Common myeloid progenitor, CD34-positive (primary cell): ENCODE results near the gene ACBD5.
A peak's percentile ranks its signal among the peaks of the same experiment; 100 is the strongest.

Experiments used
- CTCF ChIA-PET: fragments of 350-600 bp; sonication (Branson Sonifier 250); formaldehyde crosslinking; loops from one replicate; lab custom pipeline; 2021; ENCODE audit warnings: antibody characterized with exemption; lab: Charles Lee
- POLR2A ChIA-PET: fragments of 350-600 bp; sonication (Branson Sonifier 250); formaldehyde crosslinking; loops from one replicate; lab custom pipeline; 2021; ENCODE audit warnings: antibody characterized with exemption; lab: Charles Lee
- DNase-seq, 3 donors: peaks; one replicate each; pipeline versions ENCODE4 v3.0.0 to v3.0.0-alpha.2; 2013
- H3K27ac ChIP-seq, 2 experiments: 1 replicate in 1 of 2; 2 replicates in 1 of 2; pipeline ENCODE4 v1.7.0; 2013; ENCODE audit warnings: inconsistent platforms in 2 of 2, low read length in 2 of 2, mild to moderate bottlenecking in 2 of 2, low read depth in 1 of 2, moderate library complexity in 1 of 2; ENCODE audit not compliant: severe bottlenecking in 2 of 2, insufficient read depth in 1 of 2, poor library complexity in 1 of 2
- H3K27me3 ChIP-seq, 5 experiments: replicated peaks in 2 of 5; 1 replicate in 3 of 5; 2 replicates in 2 of 5; pipeline versions ENCODE4 v1.6.1 to v1.7.0; 2013; ENCODE audit warnings: low read length in 4 of 5, mild to moderate bottlenecking in 2 of 5, moderate library complexity in 2 of 5, inconsistent platforms in 1 of 5; ENCODE audit not compliant: insufficient read depth in 5 of 5, control insufficient read depth in 4 of 5
- H3K36me3 ChIP-seq, 4 experiments: 1 replicate in 2 of 4; 2 replicates in 2 of 4; pipeline versions ENCODE4 v1.6.1 to v1.7.0; 2013; ENCODE audit warnings: low read length in 3 of 4, control low read depth in 1 of 4, mild to moderate bottlenecking in 1 of 4; ENCODE audit not compliant: control insufficient read depth in 4 of 4, insufficient read depth in 4 of 4
- H3K4me1 ChIP-seq, 4 experiments: 1 replicate in 3 of 4; 2 replicates in 1 of 4; pipeline versions ENCODE4 v1.6.1 to v1.7.1; 2013; ENCODE audit warnings: low read length in 3 of 4, mild to moderate bottlenecking in 3 of 4, control low read depth in 1 of 4, inconsistent platforms in 1 of 4, moderate library complexity in 1 of 4; ENCODE audit not compliant: control insufficient read depth in 4 of 4, insufficient read depth in 4 of 4; ENCODE audit errors: control extremely low read depth in 1 of 4
- H3K4me3 ChIP-seq, 7 experiments: 1 replicate in 4 of 7; 2 replicates in 3 of 7; pipeline versions ENCODE4 v1.5.1 to v1.7.0; 2013; ENCODE audit warnings: mild to moderate bottlenecking in 7 of 7, low read length in 6 of 7, moderate library complexity in 6 of 7, inconsistent platforms in 2 of 7, low read depth in 2 of 7, control low read depth in 1 of 7; ENCODE audit not compliant: insufficient read depth in 4 of 7, control insufficient read depth in 1 of 7; ENCODE audit errors: extremely low read depth in 1 of 7
- H3K9me3 ChIP-seq, 5 experiments: 1 replicate in 4 of 5; 2 replicates in 1 of 5; pipeline versions ENCODE4 v1.6.1 to v1.7.1; 2013; ENCODE audit warnings: low read length in 4 of 5, mild to moderate bottlenecking in 2 of 5, inconsistent platforms in 1 of 5, low read depth in 1 of 5, moderate library complexity in 1 of 5; ENCODE audit not compliant: control insufficient read depth in 4 of 5, insufficient read depth in 2 of 5; ENCODE audit errors: control extremely low read depth in 1 of 5
- WGBS: methylation state at CpG from one replicate; pipeline ENCODE4 v1.1.5; 2013; ENCODE audit not compliant: insufficient coverage; 5-methylcytosine and 5-hydroxymethylcytosine counted together

ACBD5 gene

DNA sequence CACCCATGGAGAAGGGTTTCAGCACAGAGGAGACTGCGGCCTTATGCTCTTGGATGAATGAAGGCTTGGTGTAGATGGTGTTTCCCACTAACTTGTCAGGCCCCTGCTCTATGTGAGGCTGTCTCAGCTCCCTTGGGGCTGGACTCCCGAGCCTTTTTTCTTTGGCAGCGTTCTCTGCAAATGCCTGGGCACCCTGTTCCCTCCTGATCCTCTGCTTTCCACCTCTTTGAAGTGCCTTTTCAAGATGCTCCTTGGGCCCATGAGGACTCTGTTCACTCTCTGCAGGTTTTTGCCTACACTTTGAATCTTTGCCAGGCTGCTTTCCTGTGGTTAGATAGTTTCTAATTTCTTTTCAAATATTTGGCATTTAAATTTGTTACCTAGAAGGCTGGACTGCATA is 6.8 kb upstream of the ACBD5 start:
- Histone ChIP-seq H3K4me1 (peaks cover 3 to 14% (median 12%) of the 10 kb centered on the region in 4 experiments), H3K9me3 (no peaks in the 10 kb centered on the region), H3K27me3 (no peaks in the 10 kb centered on the region), H3K4me3 (no peak overlapping the region), H3K27ac (no peak overlapping the region), H3K36me3 (peaks cover 0 to 4% (median 0%) of the 10 kb centered on the region in 4 experiments)
- ChIA-PET POLR2A (no interaction called here), CTCF (interaction anchor here (1.1 kb wide), 1 partner anchor 13 kb away, joined by 3 read pairs; no protein-coding TSS in a partner anchor)
- no peak for DNase-seq
- 94% methylated on average over 3 of the region's 3 CpGs for WGBS

DNA sequence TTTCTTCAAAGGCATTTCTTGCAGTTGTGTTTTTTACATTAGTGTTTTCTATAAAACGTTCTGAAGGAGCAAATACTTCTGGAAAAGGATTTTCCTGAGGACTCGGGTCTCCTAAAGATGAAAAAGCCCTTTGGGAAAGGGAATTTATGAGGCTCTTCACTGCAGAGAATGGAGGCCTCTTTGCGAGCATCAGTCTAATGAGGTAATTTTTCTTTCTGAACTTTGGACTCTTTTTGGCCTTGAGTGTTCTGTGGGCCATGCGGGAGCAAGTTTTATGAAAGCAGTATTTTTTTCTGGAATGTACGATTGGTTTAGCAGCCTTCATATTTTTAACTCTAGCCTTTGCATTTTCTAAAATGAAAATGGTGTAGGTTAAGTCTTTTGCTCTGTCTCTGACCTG is 6.4 kb upstream of the ACBD5 start:
- CTCF ChIA-PET, result no interaction called here
- WGBS, result 100% methylated on average over 3 of the region's 5 CpGs
- H3K9me3 ChIP-seq, result no peaks in the 10 kb centered on the region
- peaks cover 0 to 4% (median 0%) of the 10 kb centered on the region in 4 experiments for H3K36me3 ChIP-seq
- no peak overlapping the region for H3K27ac ChIP-seq
- H3K4me3 ChIP-seq, result no peak overlapping the region
- peaks cover 3 to 12% (median 10%) of the 10 kb centered on the region in 4 experiments for H3K4me1 ChIP-seq
- no peaks in the 10 kb centered on the region for H3K27me3 ChIP-seq
- DNase-seq, result no peak
- POLR2A ChIA-PET, result no interaction called here

DNA sequence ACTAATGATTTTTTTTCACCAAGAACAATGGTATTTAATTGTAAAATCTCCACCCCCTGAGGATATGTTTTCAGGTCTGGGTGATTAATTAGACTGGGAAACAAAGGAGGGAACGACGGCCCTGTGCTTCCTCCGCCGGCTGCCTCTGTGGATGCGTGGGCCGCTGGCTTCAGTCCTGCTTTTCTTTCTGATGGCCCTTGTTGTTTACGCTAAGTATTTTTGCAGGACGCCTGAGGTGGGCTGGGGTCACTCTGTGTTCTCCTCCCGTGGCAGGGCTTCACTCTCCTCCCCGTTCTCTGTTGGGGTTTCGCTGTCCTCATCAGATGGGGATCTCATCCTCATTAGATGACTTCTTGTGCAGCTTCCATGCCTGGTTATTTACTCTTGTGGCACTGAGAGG is 5.2 kb upstream of the ACBD5 start:
- CTCF ChIA-PET, result no interaction called here
- H3K4me3 ChIP-seq, result no peak overlapping the region
- DNase-seq, result no peak
- H3K27ac ChIP-seq, result no peak overlapping the region
- no peaks in the 10 kb centered on the region for H3K27me3 ChIP-seq
- WGBS, result 89% methylated on average over 7 of the region's 11 CpGs
- peaks cover 0 to 4% (median 0%) of the 10 kb centered on the region in 4 experiments for H3K36me3 ChIP-seq
- POLR2A ChIA-PET, result no interaction called here
- peaks cover 3 to 21% (median 20%) of the 10 kb centered on the region in 4 experiments for H3K4me1 ChIP-seq
- no peaks in the 10 kb centered on the region for H3K9me3 ChIP-seq

DNA sequence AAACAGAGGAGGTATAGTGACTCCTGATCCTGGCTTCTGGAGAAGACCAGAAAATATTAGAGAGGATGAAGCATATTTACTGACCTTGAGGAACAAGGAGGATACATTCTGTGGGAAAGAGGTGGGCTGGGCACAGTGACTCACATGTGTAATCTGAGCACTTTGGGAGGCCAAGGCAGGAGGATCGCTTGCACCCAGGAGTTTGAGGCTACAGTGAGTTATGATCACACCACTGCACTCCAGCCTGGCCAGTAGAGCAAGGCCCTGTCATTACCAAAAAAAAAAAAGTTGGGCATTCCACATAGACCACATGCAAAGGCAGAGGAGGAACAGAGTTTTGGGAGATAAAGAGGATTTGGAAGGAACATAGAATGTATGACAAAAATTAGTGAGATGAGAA is 4.4 kb upstream of the ACBD5 start:
- POLR2A ChIA-PET, result no interaction called here
- Histone ChIP-seq H3K27ac (no peak overlapping the region), H3K9me3 (no peaks in the 10 kb centered on the region), H3K27me3 (no peaks in the 10 kb centered on the region), H3K36me3 (peaks cover 0 to 2% (median 0%) of the 10 kb centered on the region in 4 experiments), H3K4me3 (no peak overlapping the region), H3K4me1 (peaks cover 3 to 25% (median 21%) of the 10 kb centered on the region in 4 experiments)
- DNase-seq, result no peak
- CTCF ChIA-PET, result no interaction called here
- no CpG with 5 or more reads among the region's 1 CpG for WGBS

DNA sequence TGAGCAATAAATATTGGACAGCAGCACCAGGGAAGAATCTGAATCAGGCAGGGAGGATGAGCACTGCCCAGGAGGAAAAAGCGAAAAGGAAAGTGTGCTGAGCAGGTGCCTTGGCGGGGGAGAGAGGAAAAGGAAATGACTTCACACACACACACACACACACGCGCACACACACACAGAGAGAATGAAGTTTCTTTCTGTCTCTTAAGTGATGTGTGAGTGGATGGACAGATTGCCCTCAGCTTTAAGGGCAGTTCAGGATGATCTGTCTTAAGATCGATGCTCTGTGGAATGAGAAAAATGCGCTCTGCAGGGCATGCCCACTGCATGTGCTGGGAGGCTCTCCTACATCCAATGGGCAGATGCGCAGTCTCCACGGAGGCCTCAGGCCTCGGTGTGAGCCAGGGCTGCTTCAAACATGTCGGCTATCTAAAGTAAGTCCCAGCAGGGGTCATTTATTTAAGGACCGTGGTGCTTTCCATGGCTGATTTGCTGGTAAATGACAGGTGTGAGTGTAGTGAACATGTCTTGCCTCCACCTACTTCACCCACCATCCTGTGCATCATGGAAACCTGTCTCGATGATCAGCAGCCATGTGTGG is 2.5 kb upstream of the ACBD5 start:
- peak; percentile 87 to 91 (median 90) for DNase-seq
- ChIA-PET CTCF (interaction anchor here (0.7 to 2.3 kb wide), 5 partner anchors 9 to 89 kb away, joined by 3 to 19 read pairs (median 4); partner anchors contain the start of gene YME1L1), POLR2A (interaction anchor here (0.8 to 1.8 kb wide), 6 partner anchors 10 to 106 kb away, joined by 3 to 14 read pairs (median 6); partner anchors contain the start of gene YME1L1)
- Histone ChIP-seq H3K4me1 (peaks cover 3 to 34% (median 29%) of the 10 kb centered on the region in 4 experiments), H3K27me3 (no peaks in the 10 kb centered on the region), H3K9me3 (no peaks in the 10 kb centered on the region), H3K27ac (peak overlapping the region; percentile 90 to 95), H3K36me3 (no peaks in the 10 kb centered on the region), H3K4me3 (peak overlapping the region in 6 of 7 experiments; percentile 79 to 93 (median 89))
- 24% methylated on average over 5 of the region's 12 CpGs for WGBS

DNA sequence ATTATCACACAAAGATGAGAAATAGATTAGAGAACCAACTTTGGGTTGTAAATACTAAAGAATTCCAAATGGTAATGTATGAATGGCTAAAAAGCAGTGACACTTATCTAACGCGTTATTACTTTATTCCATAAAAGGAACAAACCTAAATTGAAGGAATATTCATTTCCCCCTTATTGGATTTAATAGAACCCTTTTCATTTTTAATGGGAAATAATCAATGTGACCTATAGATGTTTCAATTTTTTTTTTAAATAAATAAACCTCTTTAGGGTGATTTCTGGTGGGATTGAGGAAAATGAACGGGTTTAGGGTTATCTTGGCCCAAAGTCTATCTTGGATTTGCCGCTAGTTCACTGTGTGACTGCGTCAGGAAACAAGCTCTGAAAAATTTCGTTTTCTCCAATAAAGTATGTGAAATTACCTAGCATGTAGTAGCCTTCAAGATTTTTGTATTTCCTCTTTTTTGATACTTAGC is 1.9 kb upstream of the ACBD5 start:
- no CpG with 5 or more reads among the region's 6 CpGs for WGBS
- H3K4me3 ChIP-seq, result peak overlapping the region; percentile 74 to 93 (median 88)
- DNase-seq, result no peak
- H3K9me3 ChIP-seq, result no peaks in the 10 kb centered on the region
- H3K36me3 ChIP-seq, result no peaks in the 10 kb centered on the region
- no peaks in the 10 kb centered on the region for H3K27me3 ChIP-seq
- CTCF ChIA-PET, result interaction anchor here (0.7 to 2.3 kb wide), 5 partner anchors 9 to 88 kb away, joined by 3 to 19 read pairs (median 4); partner anchors contain the start of gene YME1L1
- peaks cover 3 to 34% (median 29%) of the 10 kb centered on the region in 4 experiments for H3K4me1 ChIP-seq
- H3K27ac ChIP-seq, result peak overlapping the region; percentile 90 to 95
- POLR2A ChIA-PET, result interaction anchor here (0.8 to 1.8 kb wide), 6 partner anchors 10 to 106 kb away, joined by 3 to 14 read pairs (median 6); partner anchors contain the start of gene YME1L1
